Fibroblast of mammary gland (primary cell): ENCODE data around the gene SELENOI.
"Not testable (repeated sequence)": the region's sequence is repeated elsewhere in the genome, so short reads cannot be mapped to it uniquely, and the experiment has no call there.

ENCODE experiments used
- DNase-seq: peaks from one replicate; pipeline ENCODE4 v3.0.0-alpha.2; 2010; ENCODE audit warnings: low read depth
- H3K4me3 ChIP-seq: 2 replicates; pipeline ENCODE4 v1.5.1; 2011; ENCODE audit warnings: low read depth, mild to moderate bottlenecking, low read length, moderate library complexity; ENCODE audit not compliant: control insufficient read depth
- TF ChIP-seq, protein P1 (sequence below): conservative IDR thresholded peaks from 2 replicates; pipeline ENCODE4 v1.5.1; 2011; ENCODE audit warnings: low read depth, low read length, inconsistent platforms; ENCODE audit not compliant: control insufficient read depth, insufficient read depth

Gene SELENOI

DNA sequence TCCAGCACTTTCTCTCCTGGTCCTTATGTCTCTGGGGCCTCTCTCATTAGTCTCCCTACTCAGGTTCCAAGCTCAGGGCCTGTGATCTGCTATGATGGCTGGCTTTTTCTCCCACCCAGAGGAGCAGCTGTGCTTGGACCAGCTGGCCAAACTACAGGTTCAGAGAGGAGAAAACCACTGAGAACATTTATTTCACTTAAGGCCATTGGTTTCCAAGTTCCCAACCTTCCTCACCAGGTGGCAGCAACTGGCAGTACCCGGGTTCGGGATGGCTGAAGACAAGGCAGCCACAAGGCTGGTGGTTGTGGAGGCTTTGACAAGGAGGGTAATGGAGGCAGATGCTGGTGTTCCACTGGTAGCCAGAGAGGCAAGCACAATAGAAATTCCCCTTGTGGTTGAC is 29.9 kb upstream of the SELENOI start:
- TF ChIP-seq, protein P1, sequence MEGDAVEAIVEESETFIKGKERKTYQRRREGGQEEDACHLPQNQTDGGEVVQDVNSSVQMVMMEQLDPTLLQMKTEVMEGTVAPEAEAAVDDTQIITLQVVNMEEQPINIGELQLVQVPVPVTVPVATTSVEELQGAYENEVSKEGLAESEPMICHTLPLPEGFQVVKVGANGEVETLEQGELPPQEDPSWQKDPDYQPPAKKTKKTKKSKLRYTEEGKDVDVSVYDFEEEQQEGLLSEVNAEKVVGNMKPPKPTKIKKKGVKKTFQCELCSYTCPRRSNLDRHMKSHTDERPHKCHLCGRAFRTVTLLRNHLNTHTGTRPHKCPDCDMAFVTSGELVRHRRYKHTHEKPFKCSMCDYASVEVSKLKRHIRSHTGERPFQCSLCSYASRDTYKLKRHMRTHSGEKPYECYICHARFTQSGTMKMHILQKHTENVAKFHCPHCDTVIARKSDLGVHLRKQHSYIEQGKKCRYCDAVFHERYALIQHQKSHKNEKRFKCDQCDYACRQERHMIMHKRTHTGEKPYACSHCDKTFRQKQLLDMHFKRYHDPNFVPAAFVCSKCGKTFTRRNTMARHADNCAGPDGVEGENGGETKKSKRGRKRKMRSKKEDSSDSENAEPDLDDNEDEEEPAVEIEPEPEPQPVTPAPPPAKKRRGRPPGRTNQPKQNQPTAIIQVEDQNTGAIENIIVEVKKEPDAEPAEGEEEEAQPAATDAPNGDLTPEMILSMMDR = no peak
- no peak for DNase-seq
- no peak overlapping the region for H3K4me3 ChIP-seq

DNA sequence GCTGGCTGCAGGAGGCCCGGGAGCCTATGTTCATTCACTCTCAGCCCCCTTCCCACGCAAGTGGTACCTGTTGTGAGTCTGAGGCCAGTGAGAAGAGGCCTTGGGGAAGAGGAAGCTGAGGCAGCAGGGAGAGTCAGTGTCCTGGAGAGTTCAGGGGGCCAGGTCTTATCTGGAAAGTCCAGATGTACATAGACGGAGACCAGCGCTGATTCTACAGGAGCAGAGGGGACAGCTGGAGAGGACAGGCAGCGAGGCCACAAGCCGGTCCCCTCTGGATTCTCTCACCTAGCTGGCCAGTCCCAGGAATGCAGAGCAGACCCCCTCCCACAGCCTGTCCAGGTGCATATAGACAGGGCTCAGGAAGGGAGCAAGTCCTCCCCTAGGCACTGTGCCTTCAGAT is 29.1 kb upstream of the SELENOI start:
- TF ChIP-seq, protein P1 = no peak
- H3K4me3 ChIP-seq = no peak overlapping the region
- no peak for DNase-seq

DNA sequence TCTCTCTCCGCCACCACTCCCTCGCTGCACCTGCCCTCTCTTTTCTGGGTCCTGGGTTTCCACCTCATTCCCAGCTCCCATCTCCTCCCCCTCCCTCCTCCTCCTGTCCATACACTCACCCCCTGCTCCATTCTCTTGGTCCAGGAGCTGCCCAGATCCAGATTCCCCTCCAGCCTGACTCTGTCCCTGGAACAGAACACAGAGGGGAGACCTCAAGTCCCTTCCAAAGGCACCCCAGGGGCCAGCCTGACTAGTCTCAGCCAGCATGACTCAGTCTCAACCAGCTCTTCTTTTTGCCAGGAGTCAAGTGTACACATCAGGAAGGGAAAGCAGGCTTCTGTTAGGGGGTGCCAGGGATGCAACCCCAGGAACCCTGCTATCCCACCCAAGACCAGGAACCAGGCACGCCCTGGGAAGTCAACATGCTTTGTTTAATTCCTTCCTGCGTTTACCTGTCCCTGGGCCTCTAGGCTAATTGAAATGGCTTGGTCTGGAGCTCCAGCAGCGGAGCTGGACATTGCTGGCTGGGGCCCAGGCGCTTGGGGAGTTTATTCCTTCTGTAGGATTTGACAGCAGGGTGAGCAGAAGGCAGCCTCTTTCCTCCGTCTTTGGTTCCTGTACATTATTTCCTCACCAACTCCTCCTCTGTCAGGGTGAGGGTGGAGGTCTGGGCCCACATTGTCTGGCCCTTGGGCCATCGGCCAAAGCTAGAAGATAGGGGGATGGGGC is 28.4 kb upstream of the SELENOI start:
- DNase-seq = no peak
- TF ChIP-seq, protein P1 = no peak
- no peak overlapping the region for H3K4me3 ChIP-seq

DNA sequence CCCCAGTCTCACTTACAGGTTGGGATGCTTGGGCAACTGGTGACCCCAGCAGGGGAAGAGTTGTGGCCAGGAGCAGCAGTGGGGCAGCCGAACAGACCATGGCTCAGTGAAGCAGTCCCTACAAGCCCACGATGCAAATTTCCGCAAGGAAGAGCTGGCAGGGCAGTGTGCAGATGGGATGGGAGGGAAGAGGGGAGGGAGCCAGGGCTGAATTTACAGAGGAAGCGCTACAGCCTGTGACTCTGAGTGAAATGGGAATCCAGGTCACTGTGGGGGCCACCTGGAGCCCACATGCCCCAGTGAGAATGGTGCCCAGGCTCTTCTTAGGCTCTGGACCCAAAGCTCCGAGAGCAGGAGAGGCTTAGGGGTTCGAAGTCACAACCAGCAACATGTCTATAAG is 27.0 kb upstream of the SELENOI start:
- TF ChIP-seq, protein P1 = no peak
- H3K4me3 ChIP-seq = no peak overlapping the region
- DNase-seq = no peak

DNA sequence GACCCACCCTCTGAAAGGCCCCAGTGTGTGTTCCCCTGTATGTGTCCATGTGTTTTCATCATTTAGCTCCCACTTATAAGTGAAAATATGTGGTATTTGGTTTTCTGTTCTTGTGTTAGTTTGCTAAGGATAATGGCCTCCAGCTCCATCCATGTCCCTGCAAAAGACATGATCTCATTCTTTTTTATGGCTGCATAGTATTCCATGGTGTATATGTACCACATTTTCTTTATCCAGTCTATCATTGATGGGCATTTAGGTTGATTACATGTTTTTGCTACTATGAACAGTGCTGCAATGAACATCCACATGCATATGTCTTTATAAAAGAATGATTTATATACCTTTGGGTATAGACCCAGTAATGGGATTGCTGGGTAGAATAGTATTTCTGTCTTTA is 21.5 kb upstream of the SELENOI start:
- DNase-seq = not testable (repeated sequence)

DNA sequence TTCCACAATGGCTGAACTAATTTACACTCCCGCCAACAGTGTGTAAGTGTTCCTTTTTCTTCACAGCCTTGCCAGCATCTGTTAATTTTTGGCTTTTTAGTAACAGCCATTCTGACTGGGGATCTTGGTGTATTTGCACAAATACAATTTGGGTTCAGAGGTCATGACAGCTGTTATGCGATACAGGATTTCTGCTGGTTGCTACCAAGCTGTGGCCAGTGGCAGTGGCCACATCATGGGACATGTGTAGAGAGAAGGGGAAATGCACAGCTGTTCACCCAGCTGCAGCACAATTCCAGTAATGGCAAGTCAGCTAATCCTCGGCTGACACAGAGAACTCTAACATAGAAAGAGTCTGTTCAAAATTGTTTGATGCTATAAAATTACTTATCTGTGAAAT is 21.0 kb upstream of the SELENOI start:
- H3K4me3 ChIP-seq = no peak overlapping the region
- DNase-seq = no peak
- TF ChIP-seq, protein P1 = no peak

More for the DNA sequence above, 21.5 kb upstream of the SELENOI start:
- not testable (repeated sequence) for H3K4me3 ChIP-seq

DNA sequence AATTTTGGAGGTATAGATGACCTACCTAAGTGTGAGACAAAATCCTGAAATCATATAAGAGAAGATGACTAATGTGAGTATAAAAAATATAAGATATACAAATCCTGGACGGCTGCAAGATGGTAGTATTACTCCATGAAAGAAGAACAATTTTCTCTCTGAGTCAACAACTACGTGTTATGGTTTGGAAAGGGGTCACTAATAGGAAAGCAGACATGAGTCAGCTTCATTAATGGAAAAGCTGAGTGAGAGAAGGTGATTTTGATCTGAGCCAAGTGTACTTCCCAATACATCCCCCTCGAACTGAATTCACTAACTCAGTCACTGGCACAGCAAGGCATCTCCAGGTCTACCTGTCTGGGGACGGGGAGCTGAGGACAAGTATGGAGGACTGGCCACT is 20.1 kb upstream of the SELENOI start:
- DNase-seq = peak; percentile 82
- TF ChIP-seq, protein P1 = no peak

More for the DNA sequence above, 20.1 kb upstream of the SELENOI start:
- H3K4me3 ChIP-seq = no peak overlapping the region
